Trophoblast cell (in vitro differentiated cells and primary cell): ENCODE data around the gene BABAM2.
"Not testable (repeated sequence)": the region's sequence is repeated elsewhere in the genome, so short reads cannot be mapped to it uniquely, and the experiment has no call there.

Source experiments
- DNase-seq, 2 donors: peaks; one replicate each; pipeline ENCODE4 v3.0.0-alpha.2; 2016
- H2AFZ ChIP-seq: 2 replicates; pipeline ENCODE4 v1.6.1; 2013; ENCODE audit warnings: low read length, moderate library complexity, mild to moderate bottlenecking; ENCODE audit not compliant: insufficient read depth, poor library complexity
- H2AK5ac ChIP-seq: 2 replicates; pipeline ENCODE4 v1.6.1; 2013; ENCODE audit warnings: mild to moderate bottlenecking, low read length
- H2BK120ac ChIP-seq: 2 replicates; pipeline ENCODE4 v1.6.1; 2013; ENCODE audit warnings: low read length, mild to moderate bottlenecking, moderate library complexity; ENCODE audit not compliant: insufficient read depth, poor library complexity
- H2BK12ac ChIP-seq: 2 replicates; pipeline ENCODE4 v1.6.1; 2013; ENCODE audit warnings: mild to moderate bottlenecking, low read length, moderate library complexity
- H2BK5ac ChIP-seq: 2 replicates; pipeline ENCODE4 v1.6.1; 2013; ENCODE audit warnings: low read length, low read depth, moderate library complexity, mild to moderate bottlenecking; ENCODE audit not compliant: poor library complexity
- H3K14ac ChIP-seq: 2 replicates; pipeline ENCODE4 v1.6.1; 2013; ENCODE audit warnings: mild to moderate bottlenecking, low read length
- H3K18ac ChIP-seq: 2 replicates; pipeline ENCODE4 v1.6.1; 2013; ENCODE audit warnings: mild to moderate bottlenecking, low read length
- H3K23ac ChIP-seq: 2 replicates; pipeline ENCODE4 v1.6.1; 2013; ENCODE audit warnings: low read length
- H3K27ac ChIP-seq: 2 replicates; pipeline ENCODE4 v1.5.1; 2013; ENCODE audit warnings: low read depth, mild to moderate bottlenecking, inconsistent platforms, low read length, moderate library complexity
- H3K27me3 ChIP-seq: 2 replicates; pipeline ENCODE4 v1.6.1; 2013; ENCODE audit warnings: inconsistent platforms, mild to moderate bottlenecking, low read length, moderate library complexity; ENCODE audit not compliant: insufficient read depth
- H3K36me3 ChIP-seq, 2 experiments: 1 replicate in 1 of 2; 2 replicates in 1 of 2; pipeline ENCODE4 v1.6.1; 2013; ENCODE audit warnings: low read length in 2 of 2, mild to moderate bottlenecking in 2 of 2, moderate library complexity in 1 of 2; ENCODE audit not compliant: insufficient read depth in 2 of 2, control insufficient read depth in 1 of 2
- H3K4ac ChIP-seq: 2 replicates; pipeline ENCODE4 v1.6.1; 2013; ENCODE audit warnings: low read depth, mild to moderate bottlenecking, low read length, moderate library complexity
- H3K4me1 ChIP-seq, 2 experiments: 1 replicate in 1 of 2; 2 replicates in 1 of 2; pipeline ENCODE4 v1.6.1; 2013; ENCODE audit warnings: low read length in 2 of 2, mild to moderate bottlenecking in 2 of 2, moderate library complexity in 1 of 2; ENCODE audit not compliant: insufficient read depth in 2 of 2, control insufficient read depth in 1 of 2
- H3K4me2 ChIP-seq: 2 replicates; pipeline ENCODE4 v1.6.1; 2013; ENCODE audit warnings: inconsistent platforms, mild to moderate bottlenecking, low read length, moderate library complexity
- H3K4me3 ChIP-seq: 2 replicates; pipeline ENCODE4 v1.5.1; 2013; ENCODE audit warnings: mild to moderate bottlenecking, low read depth, low read length, inconsistent platforms
- H3K79me1 ChIP-seq: one replicate; pipeline ENCODE4 v1.6.1; 2013; ENCODE audit warnings: low read length
- H3K79me2 ChIP-seq: 2 replicates; pipeline ENCODE4 v1.6.1; 2013; ENCODE audit warnings: low read length, mild to moderate bottlenecking; ENCODE audit not compliant: control insufficient read depth, insufficient read depth, poor library complexity
- H3K9ac ChIP-seq: 2 replicates; pipeline ENCODE4 v1.6.1; 2013; ENCODE audit warnings: mild to moderate bottlenecking, low read length
- H3K9me3 ChIP-seq: 2 replicates; pipeline ENCODE4 v1.6.1; 2013; ENCODE audit warnings: low read depth, mild to moderate bottlenecking, control low read depth, inconsistent platforms, low read length; ENCODE audit not compliant: insufficient read depth
- H4K12ac ChIP-seq: 2 replicates; pipeline ENCODE4 v1.6.1; 2013; ENCODE audit warnings: low read depth, mild to moderate bottlenecking, low read length, moderate library complexity
- H4K8ac ChIP-seq: 2 replicates; pipeline ENCODE4 v1.6.1; 2013; ENCODE audit warnings: low read depth, mild to moderate bottlenecking, low read length, moderate library complexity
- H4K91ac ChIP-seq: one replicate; pipeline ENCODE4 v1.6.1; 2013; ENCODE audit warnings: low read depth, mild to moderate bottlenecking, low read length, moderate library complexity
- WGBS: extraction: QIAGEN DNeasy Blood & Tissue Kit; methylation state at CpG from one replicate; pipeline ENCODE4 v1.1.7; 2013; ENCODE audit warnings: missing lambda C conversion rate; ENCODE audit not compliant: insufficient read length, insufficient coverage; ENCODE audit errors: extremely low coverage; 5-methylcytosine and 5-hydroxymethylcytosine counted together

Gene BABAM2

DNA sequence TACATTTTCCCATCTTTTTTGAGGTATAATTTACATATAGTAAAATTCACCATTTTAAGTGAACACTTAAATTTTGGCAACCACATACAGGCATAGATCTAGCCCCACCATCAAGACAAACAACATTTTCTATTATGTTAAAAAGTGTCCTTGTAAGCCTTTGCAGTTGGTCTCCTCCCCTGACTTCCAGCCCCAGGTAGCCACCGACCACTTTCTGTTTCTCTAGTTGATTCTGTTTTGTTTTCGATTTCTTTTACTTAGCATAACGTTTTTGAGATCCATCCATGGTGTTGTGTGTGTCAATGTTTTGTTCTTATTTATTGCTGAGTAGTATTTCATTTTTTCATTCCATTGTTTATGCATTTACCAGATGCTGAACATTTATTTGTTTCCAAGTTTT lies 366.7 kb downstream of the BABAM2 start:
- no peaks in the 10 kb centered on the region for H3K9me3 ChIP-seq
- H2BK12ac ChIP-seq = no peak overlapping the region
- H3K14ac ChIP-seq = no peak overlapping the region
- H3K79me1 ChIP-seq = no peaks in the 10 kb centered on the region
- H2AK5ac ChIP-seq = no peak overlapping the region
- H3K23ac ChIP-seq = no peak overlapping the region
- WGBS = no CpG with 5 or more reads among the region's 3 CpGs
- H3K27ac ChIP-seq = no peak overlapping the region
- H2BK5ac ChIP-seq = no peak overlapping the region
- H2AFZ ChIP-seq = no peak overlapping the region
- no peaks in the 10 kb centered on the region for H3K36me3 ChIP-seq
- no peaks in the 10 kb centered on the region for H3K27me3 ChIP-seq
- H4K8ac ChIP-seq = no peak overlapping the region
- no peak overlapping the region for H3K4me3 ChIP-seq
- H4K12ac ChIP-seq = no peak overlapping the region
- no peak overlapping the region for H2BK120ac ChIP-seq
- H4K91ac ChIP-seq = no peak overlapping the region
- H3K4ac ChIP-seq = no peak overlapping the region
- no peaks in the 10 kb centered on the region for H3K79me2 ChIP-seq
- H3K18ac ChIP-seq = no peak overlapping the region
- no peak for DNase-seq
- H3K4me2 ChIP-seq = no peak overlapping the region
- H3K4me1 ChIP-seq = peaks cover 0 to 6% of the 10 kb centered on the region in 2 experiments
- no peak overlapping the region for H3K9ac ChIP-seq

DNA sequence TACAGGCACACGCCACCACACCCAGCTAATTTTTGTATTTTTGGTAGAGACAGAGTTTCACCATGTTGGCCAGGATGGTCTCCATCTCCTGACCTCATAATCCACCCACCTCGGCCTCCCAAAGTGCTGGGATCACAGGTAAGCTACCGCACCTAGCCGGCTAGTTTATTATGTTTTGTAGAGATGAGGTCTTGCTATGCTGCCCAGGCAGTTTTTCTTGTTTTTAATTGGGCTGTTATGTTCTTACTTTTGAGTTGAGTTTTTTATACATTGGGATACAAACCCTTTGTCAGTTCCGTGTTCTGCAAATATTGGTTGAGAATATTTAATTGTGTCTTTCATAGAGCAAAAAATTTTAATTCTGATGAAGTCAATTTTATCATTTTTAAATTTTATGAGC lies 368.7 kb downstream of the BABAM2 start:
- H2AK5ac ChIP-seq, H4K12ac ChIP-seq, H3K36me3 ChIP-seq, H3K9ac ChIP-seq, H3K79me1 ChIP-seq, H3K79me2 ChIP-seq, H3K14ac ChIP-seq, H2BK5ac ChIP-seq, H3K4ac ChIP-seq, H3K27me3 ChIP-seq, H3K23ac ChIP-seq, H3K18ac ChIP-seq, H3K9me3 ChIP-seq, H3K4me1 ChIP-seq, H2BK120ac ChIP-seq, H3K4me3 ChIP-seq, H4K91ac ChIP-seq, H2AFZ ChIP-seq, H4K8ac ChIP-seq, H3K27ac ChIP-seq, H2BK12ac ChIP-seq, H3K4me2 ChIP-seq: not testable (repeated sequence)
- DNase-seq = peak; percentile 72 to 94
- no CpG with 5 or more reads among the region's 5 CpGs for WGBS

DNA sequence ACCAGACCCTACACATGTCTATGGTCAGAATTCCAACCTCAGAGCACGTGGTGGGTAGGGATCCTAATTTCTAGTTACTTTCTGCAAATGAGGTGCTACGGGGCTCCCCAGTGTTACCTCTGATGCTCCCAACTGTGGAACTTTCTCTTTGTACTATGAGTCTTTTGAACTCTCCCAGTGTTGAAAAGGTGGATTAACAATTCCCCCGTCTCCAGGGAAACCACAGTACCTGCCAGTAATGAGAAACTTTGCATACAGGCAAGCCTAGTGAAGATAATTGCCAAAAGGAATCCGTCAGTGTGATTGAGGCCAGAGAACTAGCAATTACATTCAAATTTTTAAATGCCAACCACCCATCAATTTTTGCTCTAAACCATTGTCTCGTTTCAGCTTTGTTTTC lies 373.2 kb downstream of the BABAM2 start:
- H2BK12ac ChIP-seq = peak overlapping the region; percentile 19

DNA sequence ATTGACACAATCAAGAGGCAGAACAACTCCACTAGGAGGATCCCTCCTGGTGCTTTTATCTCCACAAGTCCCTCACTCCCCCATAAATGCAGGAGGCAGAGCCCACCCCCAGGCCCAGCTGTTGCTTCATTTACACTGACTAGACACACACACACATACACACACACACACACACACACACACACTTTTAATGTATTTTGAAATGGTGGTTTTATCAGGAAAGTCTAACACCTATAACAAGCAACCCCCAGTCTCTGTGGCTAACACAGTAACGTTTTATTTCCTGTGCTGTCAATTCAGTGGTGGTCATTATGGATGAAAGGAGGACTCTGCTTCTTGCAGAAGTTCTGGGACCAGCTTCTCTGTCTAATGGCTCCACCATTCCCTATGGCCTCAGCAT lies 376.8 kb downstream of the BABAM2 start:
- Histone ChIP-seq H4K8ac (no peak overlapping the region), H3K18ac (no peak overlapping the region), H2BK12ac (peak overlapping the region; percentile 29), H3K4me2 (no peak overlapping the region), H3K4me3 (no peak overlapping the region), H2AK5ac (no peak overlapping the region), H4K91ac (no peak overlapping the region), H3K4me1 (peaks cover 13 to 29% of the 10 kb centered on the region in 2 experiments), H2BK5ac (no peak overlapping the region), H3K14ac (peak overlapping the region; percentile 13), H4K12ac (no peak overlapping the region), H3K9me3 (no peaks in the 10 kb centered on the region), H3K27me3 (no peaks in the 10 kb centered on the region), H3K27ac (no peak overlapping the region), H3K23ac (no peak overlapping the region), H3K36me3 (no peaks in the 10 kb centered on the region), H3K9ac (no peak overlapping the region), H3K4ac (no peak overlapping the region), H3K79me1 (peaks cover 14% of the 10 kb centered on the region), H3K79me2 (peaks cover 2% of the 10 kb centered on the region), H2AFZ (no peak overlapping the region), H2BK120ac (peak overlapping the region; percentile 25)
- DNase-seq = no peak
- WGBS = no CpG with 5 or more reads among the region's 1 CpG

More for the DNA sequence above, 373.2 kb downstream of the BABAM2 start:
- peak overlapping the region; percentile 7 for H4K8ac ChIP-seq
- H2BK120ac ChIP-seq = peak overlapping the region; percentile 5
- peaks cover 6% of the 10 kb centered on the region for H3K79me1 ChIP-seq
- peak overlapping the region; percentile 6 for H2BK5ac ChIP-seq
- no CpG with 5 or more reads among the region's 5 CpGs for WGBS
- peak overlapping the region; percentile 5 for H2AK5ac ChIP-seq
- no peak overlapping the region for H3K27ac ChIP-seq
- no peaks in the 10 kb centered on the region for H3K9me3 ChIP-seq
- H2AFZ ChIP-seq = no peak overlapping the region
- H3K4me1 ChIP-seq = peaks cover 8 to 16% of the 10 kb centered on the region in 2 experiments
- H3K23ac ChIP-seq = no peak overlapping the region
- H3K4me2 ChIP-seq = no peak overlapping the region
- peak overlapping the region; percentile 4 for H3K4ac ChIP-seq
- H3K4me3 ChIP-seq = no peak overlapping the region
- no peaks in the 10 kb centered on the region for H3K79me2 ChIP-seq
- H3K27me3 ChIP-seq = no peaks in the 10 kb centered on the region
- no peaks in the 10 kb centered on the region for H3K36me3 ChIP-seq
- no peak overlapping the region for H3K9ac ChIP-seq
- H4K91ac ChIP-seq = no peak overlapping the region
- H3K14ac ChIP-seq = no peak overlapping the region
- no peak overlapping the region for H4K12ac ChIP-seq
- H3K18ac ChIP-seq = peak overlapping the region; percentile 32
- no peak for DNase-seq
